A549 (cell line): ENCODE measurements around the gene NTHL1. TPM values are rescaled to one million over a fixed set of nuclear protein-coding genes. Genes with fewer than 3 reads are reported as not detected.
"Not testable (repeated sequence)": the region's sequence is repeated elsewhere in the genome, so short reads cannot be mapped to it uniquely, and the experiment has no call there.

Source experiments
- ATAC-seq, 2 experiments: fragments of 200-7000 bp in 1 of 2; fragments of >200 bp in 1 of 2; cut with Nextera tagmentation in 1 of 2; cut with Tn5 transposase in 1 of 2; 3 replicates each; pipeline versions ENCODE4 v1.8.0 to v1.9.1; 2018 to 2020; ENCODE audit warnings: mild to moderate bottlenecking in 1 of 2, moderate library complexity in 1 of 2
- CTCF ChIA-PET: fragments of 300-600 bp; sonication (Branson Sonifier 250); formaldehyde crosslinking; extraction: SDS; loops from one replicate; lab custom pipeline; 2021; ENCODE audit warnings: antibody characterized with exemption, inconsistent platforms; lab: Yijun Ruan, JAX
- POLR2A ChIA-PET: fragments of 350-600 bp; formaldehyde crosslinking; extraction: SDS; loops from one replicate; lab custom pipeline; 2021; ENCODE audit warnings: antibody characterized with exemption, inconsistent platforms; lab: Yijun Ruan, JAX
- DNase-seq, 2 experiments: peaks; one replicate each; pipeline versions ENCODE4 v3.0.0 to v3.0.0-alpha.2; 2011 to 2016; ENCODE audit warnings: low read depth in 1 of 2, low spot score in 1 of 2
- FAIRE-seq: peaks from 2 replicates; lab custom pipeline; 2011; peaks lifted over from hg19 to GRCh38; lab: Jason Lieb, UNC
- H3K27ac ChIP-seq, 2 experiments: fragments of >200 bp; sonication (Bioruptor Twin); formaldehyde crosslinking; 3 replicates each; pipeline ENCODE4 v1.5.1; 2016 to 2017
- H3K4me1 ChIP-seq: fragments of >200 bp; sonication (Bioruptor Twin); formaldehyde crosslinking; 3 replicates; pipeline ENCODE4 v1.6.1; 2016
- H3K4me2 ChIP-seq: fragments of >200 bp; sonication (Bioruptor Twin); formaldehyde crosslinking; 3 replicates; pipeline ENCODE4 v1.6.1; 2016
- H3K4me3 ChIP-seq: fragments of >200 bp; sonication (Bioruptor Twin); formaldehyde crosslinking; 3 replicates; pipeline ENCODE4 v1.5.1; 2016
- H3K9me3 ChIP-seq: fragments of >200 bp; sonication (Bioruptor Twin); formaldehyde crosslinking; 3 replicates; pipeline ENCODE4 v1.6.1; 2016
- CHD4 ChIP-seq: fragments of 200-600 bp; sonication (generic); IDR thresholded peaks from 2 replicates; pipeline ENCODE4 v1.6.1; 2016; ENCODE audit warnings: antibody characterized with exemption, mild to moderate bottlenecking, borderline replicate concordance
- E2F6 ChIP-seq: IDR thresholded peaks from 2 replicates; pipeline ENCODE4 v1.6.1; 2012; ENCODE audit warnings: low read depth, borderline replicate concordance
- EHF ChIP-seq: fragments of 250-450 bp; sonication (Bioruptor Pico); IDR thresholded peaks from 2 replicates; pipeline ENCODE4 v1.5.0; 2020; ENCODE audit warnings: mild to moderate bottlenecking
- ELK1 ChIP-seq: fragments of 150-350 bp; IDR thresholded peaks from 2 replicates; pipeline ENCODE4 v1.6.1; 2014; ENCODE audit warnings: low read depth, mild to moderate bottlenecking, low read length
- FOXS1 ChIP-seq: fragments of 250-450 bp; sonication (Bioruptor Pico); IDR thresholded peaks from 2 replicates; pipeline ENCODE4 v1.5.0; 2020; ENCODE audit warnings: mild to moderate bottlenecking, moderate library complexity
- GATA3 ChIP-seq: IDR thresholded peaks from 2 replicates; pipeline ENCODE4 v1.6.1; 2012; ENCODE audit warnings: borderline replicate concordance
- HMGXB4 ChIP-seq: fragments of 250-450 bp; sonication (Bioruptor Pico); IDR thresholded peaks from 2 replicates; pipeline ENCODE4 v1.5.0; 2021; ENCODE audit warnings: mild to moderate bottlenecking, moderate library complexity, borderline replicate concordance
- HOXA7 ChIP-seq: fragments of 250-450 bp; sonication (Bioruptor Pico); IDR thresholded peaks from 2 replicates; pipeline ENCODE4 v1.5.0; 2020; ENCODE audit warnings: mild to moderate bottlenecking, moderate library complexity
- HOXB13 ChIP-seq: fragments of 250-450 bp; sonication (Bioruptor Pico); IDR thresholded peaks from 2 replicates; pipeline ENCODE4 v1.5.0; 2020; ENCODE audit warnings: low read depth, mild to moderate bottlenecking, moderate library complexity
- HOXB5 ChIP-seq: fragments of 250-450 bp; sonication (Bioruptor Pico); IDR thresholded peaks from 2 replicates; pipeline ENCODE4 v1.5.0; 2020; ENCODE audit warnings: mild to moderate bottlenecking, moderate library complexity
- MYC ChIP-seq: IDR thresholded peaks from 2 replicates; pipeline ENCODE4 v1.6.1; 2012; ENCODE audit warnings: mild to moderate bottlenecking, inconsistent platforms, low read length, improper control_type of control experiment, borderline replicate concordance
- NPAS2 ChIP-seq: fragments of 250-450 bp; sonication (Bioruptor Pico); IDR thresholded peaks from 2 replicates; pipeline ENCODE4 v1.8.0; 2022; ENCODE audit warnings: mild to moderate bottlenecking, moderate library complexity, borderline replicate concordance
- PHF8 ChIP-seq: fragments of 200-600 bp; sonication (generic); IDR thresholded peaks from 2 replicates; pipeline ENCODE4 v1.6.1; 2016; ENCODE audit warnings: low read depth, mild to moderate bottlenecking, antibody characterized with exemption, moderate library complexity, borderline replicate concordance
- POLR2A ChIP-seq: IDR thresholded peaks from 2 replicates; pipeline ENCODE4 v1.6.1; 2012; ENCODE audit warnings: mild to moderate bottlenecking, low read length
- RFX5 ChIP-seq: fragments of 450-650 bp; IDR thresholded peaks from 2 replicates; pipeline ENCODE4 v1.7.1; 2014; ENCODE audit warnings: antibody characterized with exemption, mild to moderate bottlenecking, moderate library complexity
- ZC3H11A ChIP-seq: fragments of 450-650 bp; IDR thresholded peaks from 2 replicates; pipeline ENCODE4 v1.6.1; 2014; ENCODE audit warnings: antibody characterized with exemption, mild to moderate bottlenecking
- ZFP36 ChIP-seq: fragments of 450-650 bp; IDR thresholded peaks from 2 replicates; pipeline ENCODE4 v1.6.1; 2014; ENCODE audit warnings: borderline replicate concordance; ENCODE audit not compliant: partially characterized antibody
- ZNF302 ChIP-seq: fragments of 250-450 bp; sonication (Bioruptor Pico); IDR thresholded peaks from 2 replicates; pipeline ENCODE4 v1.9.0; 2021; ENCODE audit warnings: inconsistent platforms, mild to moderate bottlenecking, moderate library complexity
- WGBS: methylation state at CpG from one replicate; pipeline ENCODE4 v1.1.6; 2017; ENCODE audit errors: missing lambda C conversion rate; 5-methylcytosine and 5-hydroxymethylcytosine counted together
- polyA plus RNA-seq, 4 experiments: library from polyadenylated mRNA; depleted of rRNA in 3 of 4; stranded (reverse); fragments of >200 nt; fragmentation: RNase III in 1 of 4; extraction: RNeasy Plus Mini Kit Qiagen cat#74134 plus additional on column Dnase treatment in 1 of 4; gene quantifications; 2 replicates in 3 of 4; 3 replicates in 1 of 4; pipeline ENCODE4 v1.2.3, GENCODE V29; 2011 to 2017

Gene NTHL1
- polyA plus RNA-seq, 2 of the 4 experiments (the other 2 are of a cell fraction), result 28.8 to 42.3 TPM

- TF ChIP-seq NPAS2 (CRISPR knock-in tag) (no peak), ZFP36 (no peak), ZNF302 (no peak), E2F6 (no peak)
- TF ChIP-seq, all 56 proteins: peak for 9
Observed at GRCh38 chr16:2035431-2036199, 12.0 kb downstream of the NTHL1 start (continued).

GRCh38 chr16:2034696-2035430, 12.8 kb downstream of the NTHL1 start:
- DNase-seq, result no peak
- no peak for ATAC-seq
- ChIA-PET POLR2A (interaction anchor here (1.2 kb wide), 1 partner anchor 13 kb away, joined by 3 read pairs; the partner anchor contains the start of genes NTHL1 and TSC2), CTCF (interaction anchor here (0.9 to 3.1 kb wide), 7 partner anchors 10 to 106 kb away, joined by 3 to 20 read pairs (median 4); partner anchors contain the start of genes NTHL1 and TSC2)
- Histone ChIP-seq H3K27ac (peak overlapping the region; percentile 90 to 93), H3K4me3 (0 out of 3 replicates have a peak overlapping the region, but pooled peaks have one; percentile 3), H3K9me3 (no peaks in the 10 kb centered on the region), H3K4me2 (peak overlapping the region; percentile 88), H3K4me1 (peaks cover 78% of the 10 kb centered on the region)
- WGBS, result 96% methylated on average over 4 of the region's 17 CpGs
- TF ChIP-seq HOXB5 (CRISPR knock-in tag) (no peak; the same call in 1 of the 2 replicates), FOXS1 (no peak), GATA3 (no peak), NPAS2 (CRISPR knock-in tag) (no peak)
- no peak for FAIRE-seq

- peak; percentile 22; the same call in 1 of the 2 replicates for TF ChIP-seq HOXB13 (CRISPR knock-in tag)
- Histone ChIP-seq H3K4me2 (peak overlapping the region; percentile 88), H3K4me3 (peak overlapping the region; percentile 25; the same call in 2 of the 3 replicates), H3K27ac (peak overlapping the region; percentile 90 to 93), H3K4me1 (peaks cover 70% of the 10 kb centered on the region)
- WGBS, result 78% methylated on average over 16 of the region's 32 CpGs
- FAIRE-seq, POLR2A ChIA-PET, H3K9me3 ChIP-seq, DNase-seq: not testable (repeated sequence)
- peak; percentile 9; a peak in 4 of 6 replicates for ATAC-seq
- CTCF ChIA-PET, result interaction anchor here (0.6 to 3.2 kb wide), 6 partner anchors 11 to 31 kb away, joined by 3 to 21 read pairs (median 4); partner anchors contain the start of genes NTHL1 and TSC2
Observed at GRCh38 chr16:2033909-2034695, 13.5 kb downstream of the NTHL1 start.

- peak in 1 of 2 experiments; percentile 65 for DNase-seq
- 22% methylated on average over 18 of the region's 37 CpGs for WGBS
- H3K9me3 ChIP-seq, result no peaks in the 10 kb centered on the region
- TF ChIP-seq HOXA7 (CRISPR knock-in tag) (no peak), HMGXB4 (CRISPR knock-in tag) (no peak), ZC3H11A (no peak), NPAS2 (CRISPR knock-in tag) (no peak), MYC (no peak), POLR2A (0 out of 2 replicates have a peak, but pooled peaks have one; percentile 11), CHD4 (no peak), PHF8 (no peak), ZFP36 (no peak), ELK1 (no peak), EHF (CRISPR knock-in tag) (no peak; the same call in 1 of the 2 replicates), E2F6 (peak; percentile 64; the same call in 1 of the 2 replicates), RFX5 (no peak)
- TF ChIP-seq, all 56 proteins: peak for 2
- Histone ChIP-seq H3K4me1 (peaks cover 62% of the 10 kb centered on the region), H3K27ac (peak overlapping the region; percentile 82 to 90), H3K4me3 (peak overlapping the region; percentile 25; the same call in 2 of the 3 replicates), H3K4me2 (peak overlapping the region; percentile 66)
- POLR2A ChIA-PET, result interaction anchor here (0.6 kb wide), 1 partner anchor 69 kb away, joined by 3 read pairs; no protein-coding TSS in a partner anchor
- CTCF ChIA-PET, result interaction anchor here (0.6 to 3.2 kb wide), 5 partner anchors 10 to 30 kb away, joined by 3 to 21 read pairs (median 4); no protein-coding TSS in a partner anchor
- no peak for FAIRE-seq
- ATAC-seq, result peak; percentile 55 to 69
Observed at GRCh38 chr16:2033057-2033908, 14.4 kb downstream of the NTHL1 start.
